SK-N-SH treated with all-trans-retinoic acid at 6 μM for 48 hours (cell line): ENCODE measurements around the gene BAIAP2L1.

ENCODE experiments used
- ATAC-seq: fragments of 200-7000 bp; cut with Tn5 transposase; 3 replicates; pipeline ENCODE4 v1.9.1; 2020; ENCODE audit warnings: mild to moderate bottlenecking, moderate library complexity
- ARNTL ChIP-seq: fragments of 450-650 bp; formaldehyde crosslinking; IDR thresholded peaks from 2 replicates; pipeline ENCODE4 v1.5.0; 2020; ENCODE audit warnings: low read depth, mild to moderate bottlenecking, moderate library complexity, borderline replicate concordance
- BACH2 ChIP-seq: fragments of 250-450 bp; sonication (Bioruptor Pico); IDR thresholded peaks from 2 replicates; pipeline ENCODE4 v1.9.0; 2021; ENCODE audit warnings: mild to moderate bottlenecking, borderline replicate concordance
- CSDC2 ChIP-seq: fragments of 250-450 bp; sonication (Bioruptor Pico); IDR thresholded peaks from 2 replicates; pipeline ENCODE4 v1.5.0; 2020; ENCODE audit warnings: mild to moderate bottlenecking, moderate library complexity
- CSRNP3 ChIP-seq: fragments of 250-450 bp; sonication (Bioruptor Pico); IDR thresholded peaks from 2 replicates; pipeline ENCODE4 v1.5.1; 2021; ENCODE audit warnings: mild to moderate bottlenecking, moderate library complexity
- ESRRG ChIP-seq: fragments of 250-450 bp; sonication (Bioruptor Pico); IDR thresholded peaks from 2 replicates; pipeline ENCODE4 v1.6.1; 2021; ENCODE audit warnings: mild to moderate bottlenecking
- GLIS3 ChIP-seq: fragments of 250-450 bp; sonication (Bioruptor Pico); IDR thresholded peaks from 2 replicates; pipeline ENCODE4 v1.5.0; 2020; ENCODE audit warnings: mild to moderate bottlenecking, moderate library complexity
- ISL1 ChIP-seq: fragments of 250-450 bp; sonication (Bioruptor Pico); IDR thresholded peaks from 2 replicates; pipeline ENCODE4 v2.1.2; 2022; ENCODE audit warnings: mild to moderate bottlenecking, moderate library complexity
- OSR1 ChIP-seq: fragments of 250-450 bp; sonication (Bioruptor Pico); IDR thresholded peaks from 2 replicates; pipeline ENCODE4 v1.8.0; 2022; ENCODE audit warnings: moderate library complexity, mild to moderate bottlenecking, inconsistent platforms
- PATZ1 ChIP-seq: fragments of 250-450 bp; sonication (Bioruptor Pico); IDR thresholded peaks from 2 replicates; pipeline ENCODE4 v1.8.0; 2020; ENCODE audit warnings: mild to moderate bottlenecking, moderate library complexity, borderline replicate concordance
- RARB ChIP-seq: fragments of 250-450 bp; sonication (Bioruptor Pico); IDR thresholded peaks from 2 replicates; pipeline ENCODE4 v1.8.0; 2021; ENCODE audit warnings: mild to moderate bottlenecking, moderate library complexity
- SNAI2 ChIP-seq: fragments of 250-450 bp; sonication (Bioruptor Pico); IDR thresholded peaks from 2 replicates; pipeline ENCODE4 v1.5.0; 2020; ENCODE audit warnings: mild to moderate bottlenecking, moderate library complexity
- TCF4 ChIP-seq: fragments of 250-450 bp; sonication (Bioruptor Pico); IDR thresholded peaks from 2 replicates; pipeline ENCODE4 v1.8.0; 2021; ENCODE audit warnings: mild to moderate bottlenecking, moderate library complexity, borderline replicate concordance
- TOX ChIP-seq: fragments of 250-450 bp; sonication (Bioruptor Pico); IDR thresholded peaks from 2 replicates; pipeline ENCODE4 v1.8.0; 2021; ENCODE audit warnings: mild to moderate bottlenecking, moderate library complexity, borderline replicate concordance
- TSHZ2 ChIP-seq: fragments of 250-450 bp; sonication (Bioruptor Pico); IDR thresholded peaks from 2 replicates; pipeline ENCODE4 v1.5.0; 2020; ENCODE audit warnings: mild to moderate bottlenecking, moderate library complexity
- ZC3H10 ChIP-seq: fragments of 250-450 bp; sonication (Bioruptor Pico); IDR thresholded peaks from 2 replicates; pipeline ENCODE4 v1.5.1; 2021; ENCODE audit warnings: mild to moderate bottlenecking, moderate library complexity
- ZFP3 ChIP-seq: fragments of 250-450 bp; sonication (Bioruptor Pico); IDR thresholded peaks from 2 replicates; pipeline ENCODE4 v1.5.0; 2020; ENCODE audit warnings: mild to moderate bottlenecking, moderate library complexity
- ZNF70 ChIP-seq: fragments of 450-650 bp; formaldehyde crosslinking; IDR thresholded peaks from 2 replicates; pipeline ENCODE4 v1.5.0; 2020; ENCODE audit warnings: mild to moderate bottlenecking, moderate library complexity
- ZNF8 ChIP-seq: fragments of 450-650 bp; formaldehyde crosslinking; IDR thresholded peaks from 2 replicates; pipeline ENCODE4 v1.5.0; 2020; ENCODE audit warnings: mild to moderate bottlenecking, moderate library complexity
- TF ChIP-seq, protein P1 (sequence below): fragments of 250-450 bp; sonication (Bioruptor Pico); IDR thresholded peaks from 2 replicates; pipeline ENCODE4 v1.8.0; 2021; ENCODE audit warnings: low read depth, mild to moderate bottlenecking, moderate library complexity, borderline replicate concordance
- TF ChIP-seq, protein P2 (sequence below): fragments of 250-450 bp; sonication (Bioruptor Pico); IDR thresholded peaks from 2 replicates; pipeline ENCODE4 v1.5.1; 2020; ENCODE audit warnings: low read depth, mild to moderate bottlenecking, moderate library complexity

Gene BAIAP2L1

DNA sequence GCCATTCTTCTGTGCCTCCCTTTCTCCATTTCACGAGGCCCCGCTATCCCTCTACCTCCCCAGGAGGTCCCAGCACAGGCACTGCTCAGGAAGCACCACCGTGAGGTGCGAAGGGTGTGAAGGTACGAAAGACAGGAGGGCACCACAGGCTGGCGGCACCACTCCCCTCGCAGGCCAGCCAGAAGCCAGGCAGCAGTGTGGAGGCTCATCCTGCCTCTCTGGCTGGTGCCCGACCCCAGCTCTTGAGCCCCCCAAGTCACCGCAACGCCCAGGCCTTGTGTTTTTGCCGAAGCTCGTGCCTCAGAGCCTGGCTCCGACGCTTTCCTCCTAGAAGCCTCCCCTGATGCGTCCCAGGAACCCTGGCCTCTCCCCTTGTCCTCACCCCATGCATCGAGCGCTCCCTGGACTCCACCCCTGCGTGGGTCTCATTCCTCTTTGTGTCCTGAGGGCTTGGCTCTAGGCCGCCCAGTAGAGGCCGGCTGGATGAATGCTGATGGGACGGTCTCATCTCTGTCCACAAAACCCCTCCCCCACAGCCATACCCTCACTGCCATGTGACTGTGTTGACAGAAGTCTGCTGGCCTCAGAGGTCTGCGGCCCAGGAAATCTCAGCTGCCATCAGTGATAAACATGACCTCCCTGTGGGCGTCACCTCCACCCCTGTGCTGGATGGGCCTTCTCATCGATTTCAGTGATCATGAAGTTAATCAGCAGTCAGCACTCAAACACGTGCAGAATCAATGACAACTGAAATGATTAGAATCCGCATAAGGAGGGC is 100.1 kb downstream of the BAIAP2L1 start:
- ATAC-seq = no peak
- TF ChIP-seq ZNF70 (CRISPR knock-in tag) (no peak), ZNF8 (CRISPR knock-in tag) (no peak), ZFP3 (CRISPR knock-in tag) (no peak), ESRRG (CRISPR knock-in tag) (no peak), RARB (CRISPR knock-in tag) (no peak), CSDC2 (CRISPR knock-in tag) (no peak), PATZ1 (CRISPR knock-in tag) (no peak), OSR1 (CRISPR knock-in tag) (no peak)

DNA sequence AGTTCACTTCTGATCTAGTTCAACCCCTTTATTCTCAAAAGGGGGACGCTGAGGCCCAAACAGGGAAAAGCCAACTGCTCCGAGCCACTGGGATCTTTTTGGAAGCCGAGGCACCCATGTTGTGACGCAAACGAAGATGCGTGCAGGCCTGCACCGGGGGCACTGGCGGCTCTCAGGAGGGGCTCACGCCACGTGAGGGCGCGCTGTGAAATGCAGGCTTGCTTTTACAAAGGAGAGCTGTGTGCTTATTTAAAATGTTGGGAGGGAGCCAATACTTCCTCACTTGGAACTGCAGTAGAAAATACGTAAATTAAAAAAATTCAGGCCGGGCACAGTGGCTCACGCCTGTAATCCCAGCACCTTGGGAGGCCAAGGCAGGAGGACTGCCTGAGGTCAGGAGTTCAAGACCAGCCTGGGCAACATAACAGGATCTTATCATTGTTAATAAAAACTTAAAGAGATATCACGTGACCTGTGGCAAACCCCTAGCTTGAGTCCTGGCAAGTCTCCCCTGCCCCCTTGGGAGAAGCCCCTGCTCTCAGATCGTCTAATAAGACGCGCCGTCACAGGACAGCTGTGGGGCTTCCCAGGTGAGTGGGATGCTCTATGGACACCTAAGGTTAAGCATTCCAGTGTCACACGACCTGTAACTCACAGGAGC is 103.1 kb downstream of the BAIAP2L1 start:
- ATAC-seq = no peak
- no peak for TF ChIP-seq BACH2 (CRISPR knock-in tag)
- no peak for TF ChIP-seq TOX (CRISPR knock-in tag)
- TF ChIP-seq ZC3H10 = no peak
- TF ChIP-seq, protein P1, sequence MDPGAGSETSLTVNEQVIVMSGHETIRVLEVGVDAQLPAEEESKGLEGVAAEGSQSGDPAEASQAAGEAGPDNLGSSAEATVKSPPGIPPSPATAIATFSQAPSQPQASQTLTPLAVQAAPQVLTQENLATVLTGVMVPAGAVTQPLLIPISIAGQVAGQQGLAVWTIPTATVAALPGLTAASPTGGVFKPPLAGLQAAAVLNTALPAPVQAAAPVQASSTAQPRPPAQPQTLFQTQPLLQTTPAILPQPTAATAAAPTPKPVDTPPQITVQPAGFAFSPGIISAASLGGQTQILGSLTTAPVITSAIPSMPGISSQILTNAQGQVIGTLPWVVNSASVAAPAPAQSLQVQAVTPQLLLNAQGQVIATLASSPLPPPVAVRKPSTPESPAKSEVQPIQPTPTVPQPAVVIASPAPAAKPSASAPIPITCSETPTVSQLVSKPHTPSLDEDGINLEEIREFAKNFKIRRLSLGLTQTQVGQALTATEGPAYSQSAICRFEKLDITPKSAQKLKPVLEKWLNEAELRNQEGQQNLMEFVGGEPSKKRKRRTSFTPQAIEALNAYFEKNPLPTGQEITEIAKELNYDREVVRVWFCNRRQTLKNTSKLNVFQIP = no peak
- no peak for TF ChIP-seq PATZ1 (CRISPR knock-in tag)
- no peak for TF ChIP-seq SNAI2 (CRISPR knock-in tag)
- TF ChIP-seq ISL1 (CRISPR knock-in tag) = no peak
- no peak for TF ChIP-seq CSDC2 (CRISPR knock-in tag)
- no peak for TF ChIP-seq CSRNP3
- TF ChIP-seq TSHZ2 (CRISPR knock-in tag) = no peak
- TF ChIP-seq ZNF70 (CRISPR knock-in tag) = no peak
- no peak for TF ChIP-seq OSR1 (CRISPR knock-in tag)
- TF ChIP-seq ESRRG (CRISPR knock-in tag) = no peak
- no peak for TF ChIP-seq GLIS3 (CRISPR knock-in tag)
- no peak for TF ChIP-seq ZNF8 (CRISPR knock-in tag)
- TF ChIP-seq ARNTL (CRISPR knock-in tag) = no peak
- TF ChIP-seq, protein P2, sequence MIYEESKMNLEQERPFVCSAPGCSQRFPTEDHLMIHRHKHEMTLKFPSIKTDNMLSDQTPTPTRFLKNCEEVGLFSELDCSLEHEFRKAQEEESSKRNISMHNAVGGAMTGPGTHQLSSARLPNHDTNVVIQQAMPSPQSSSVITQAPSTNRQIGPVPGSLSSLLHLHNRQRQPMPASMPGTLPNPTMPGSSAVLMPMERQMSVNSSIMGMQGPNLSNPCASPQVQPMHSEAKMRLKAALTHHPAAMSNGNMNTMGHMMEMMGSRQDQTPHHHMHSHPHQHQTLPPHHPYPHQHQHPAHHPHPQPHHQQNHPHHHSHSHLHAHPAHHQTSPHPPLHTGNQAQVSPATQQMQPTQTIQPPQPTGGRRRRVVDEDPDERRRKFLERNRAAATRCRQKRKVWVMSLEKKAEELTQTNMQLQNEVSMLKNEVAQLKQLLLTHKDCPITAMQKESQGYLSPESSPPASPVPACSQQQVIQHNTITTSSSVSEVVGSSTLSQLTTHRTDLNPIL = no peak
- no peak for TF ChIP-seq ZFP3 (CRISPR knock-in tag)
- TF ChIP-seq TCF4 (CRISPR knock-in tag) = no peak
